Activated naive CD4-positive, alpha-beta T cell treated with anti-CD3 and anti-CD28 coated beads for 36 hours (primary cell): ENCODE results near the gene RANBP3L. TPM values are rescaled to one million over a fixed set of nuclear protein-coding genes. Genes with fewer than 3 reads are reported as not detected.
"Not testable (repeated sequence)": the region's sequence is repeated elsewhere in the genome, so short reads cannot be mapped to it uniquely, and the experiment has no call there.

Experiments
- CTCF ChIA-PET: fragments of 350-600 bp; sonication (Branson Sonifier 250); formaldehyde crosslinking; loops from one replicate; lab custom pipeline; 2021; ENCODE audit warnings: antibody characterized with exemption; lab: Charles Lee
- DNase-seq: peaks from one replicate; pipeline ENCODE4 v3.0.0-alpha.2; 2020
- H3K27ac Mint-ChIP-seq: one replicate; pipeline ENCODE4 v1.8.0; 2021; ENCODE audit warnings: mild to moderate bottlenecking, mixed read lengths
- H3K27me3 Mint-ChIP-seq: one replicate; pipeline ENCODE4 v1.8.0; 2021; ENCODE audit warnings: low read depth, mixed read lengths
- H3K36me3 Mint-ChIP-seq: one replicate; pipeline ENCODE4 v1.8.0; 2021; ENCODE audit warnings: low read depth, mixed read lengths
- H3K4me1 Mint-ChIP-seq: one replicate; pipeline ENCODE4 v1.8.0; 2021; ENCODE audit warnings: low read depth, mixed read lengths
- H3K4me3 Mint-ChIP-seq: one replicate; pipeline ENCODE4 v1.8.0; 2021; ENCODE audit warnings: mild to moderate bottlenecking, moderate library complexity, mixed read lengths
- H3K9me3 Mint-ChIP-seq: one replicate; pipeline ENCODE4 v1.8.0; 2021; ENCODE audit warnings: mixed read lengths
- intact Hi-C: fragments of 100-400 bp; cut with micrococcal nuclease; formaldehyde crosslinking; loops from one replicate; pipeline ENCODE4 v1.15.1; 2023
- total RNA-seq, 2 experiments: library from RNA; stranded (reverse); gene quantifications; one replicate each; pipeline ENCODE4 v1.2.3, GENCODE V29; 2021

RANBP3L gene, protein sequence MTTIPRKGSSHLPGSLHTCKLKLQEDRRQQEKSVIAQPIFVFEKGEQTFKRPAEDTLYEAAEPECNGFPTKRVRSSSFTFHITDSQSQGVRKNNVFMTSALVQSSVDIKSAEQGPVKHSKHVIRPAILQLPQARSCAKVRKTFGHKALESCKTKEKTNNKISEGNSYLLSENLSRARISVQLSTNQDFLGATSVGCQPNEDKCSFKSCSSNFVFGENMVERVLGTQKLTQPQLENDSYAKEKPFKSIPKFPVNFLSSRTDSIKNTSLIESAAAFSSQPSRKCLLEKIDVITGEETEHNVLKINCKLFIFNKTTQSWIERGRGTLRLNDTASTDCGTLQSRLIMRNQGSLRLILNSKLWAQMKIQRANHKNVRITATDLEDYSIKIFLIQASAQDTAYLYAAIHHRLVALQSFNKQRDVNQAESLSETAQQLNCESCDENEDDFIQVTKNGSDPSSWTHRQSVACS
- total RNA-seq: under 1 TPM in 1 of 2 experiments, not detected in 1; 0.10 TPM

DNA sequence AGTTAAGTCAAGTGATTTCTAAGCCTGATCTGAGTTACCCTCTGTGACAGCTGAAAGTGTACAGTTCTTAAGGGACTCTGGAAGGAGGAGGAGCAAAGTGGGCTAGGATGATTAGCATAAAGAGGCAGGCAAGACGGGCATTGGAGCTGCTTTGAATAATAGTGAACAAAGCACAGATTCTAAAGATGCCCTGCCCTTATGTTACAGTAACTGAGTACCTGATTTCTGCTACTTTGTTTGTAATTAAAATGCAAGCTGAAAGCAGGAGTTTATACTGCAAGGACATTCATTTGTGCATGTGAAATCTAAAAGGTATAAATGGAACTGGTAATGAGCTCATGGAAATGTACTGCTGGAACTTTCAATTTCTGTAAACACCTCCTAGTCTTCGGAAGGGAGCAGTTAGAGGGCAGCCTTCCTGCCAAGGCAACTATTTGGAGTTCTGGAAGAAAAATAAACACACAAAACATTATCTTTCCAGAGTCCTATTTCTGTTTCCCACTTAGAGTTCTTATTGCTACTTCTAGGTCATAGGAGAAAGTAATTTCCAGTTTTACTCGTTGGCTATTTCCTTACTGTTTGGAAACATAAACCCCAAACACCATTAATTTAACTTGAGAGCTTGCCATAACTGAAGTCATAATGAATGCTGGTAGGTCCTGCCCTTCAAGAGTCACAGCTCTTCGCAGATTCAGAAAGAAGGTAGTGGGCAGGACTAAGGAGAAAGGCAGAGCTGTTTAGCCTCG lies at the start of gene RANBP3L:
Gene RANBP3L (minus strand): TSS at position 45 of the 746 bp plus-strand sequence. CDS start 486 bp downstream, outside the sequence.
- Mint-ChIP-seq H3K4me1 (peaks cover 19% of the 10 kb centered on the region), H3K27ac (no peak within 1 kb of the TSS), H3K36me3 (no peaks in the 10 kb centered on the region), H3K4me3 (no peak within 1 kb of the TSS), H3K9me3 (no peaks in the 10 kb centered on the region), H3K27me3 (peaks cover 3% of the 10 kb centered on the region)
- intact Hi-C loops: loop anchor here (1.0 kb wide), 1 partner anchor 60 kb away; no protein-coding TSS in a partner anchor
- DNase-seq: no peak
- CTCF ChIA-PET: interaction anchor here (0.6 to 1.6 kb wide), 6 partner anchors 29 to 444 kb away, joined by 3 to 8 read pairs (median 3); no protein-coding TSS in a partner anchor

DNA sequence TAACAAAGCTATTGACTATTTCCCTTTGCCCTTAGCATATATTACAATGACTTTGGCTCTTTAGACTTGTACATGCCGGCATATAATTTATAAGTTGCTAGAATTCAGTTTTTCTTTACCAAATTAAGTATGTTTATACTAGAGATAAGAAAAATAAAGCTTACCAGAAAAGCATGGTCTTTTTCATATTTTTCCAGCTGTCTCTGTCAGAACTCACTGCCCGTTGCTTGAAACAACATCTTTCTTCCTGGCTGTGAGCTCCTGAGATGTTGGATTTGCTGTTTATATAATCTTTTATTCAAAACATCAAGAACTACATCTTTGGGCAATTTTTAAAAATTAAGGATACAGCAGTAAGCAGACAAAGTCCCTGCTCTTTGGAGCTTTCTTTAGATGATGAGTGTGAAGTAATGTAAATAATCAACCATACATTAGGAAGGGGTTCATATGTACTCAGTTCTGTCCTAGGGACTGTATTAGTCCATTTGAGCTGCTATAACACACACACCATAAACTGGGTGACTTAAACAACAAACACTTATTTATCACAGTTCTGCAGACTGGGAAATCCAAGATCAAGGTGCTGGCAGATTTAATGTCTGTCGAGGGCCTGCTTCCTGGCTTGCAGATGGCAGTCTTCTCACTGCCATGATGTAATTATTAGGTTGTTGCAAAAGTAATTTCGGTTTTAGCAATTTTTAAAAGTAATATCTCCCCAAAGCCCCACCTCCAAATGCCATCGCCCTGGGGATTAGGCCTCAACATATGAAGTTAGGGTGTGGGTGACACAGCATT lies 45.4 kb upstream of the RANBP3L start:
- no peaks in the 10 kb centered on the region for H3K9me3 Mint-ChIP-seq
- DNase-seq: no peak
- no peaks in the 10 kb centered on the region for H3K36me3 Mint-ChIP-seq
- no peak overlapping the region for H3K4me3 Mint-ChIP-seq
- peaks cover 6% of the 10 kb centered on the region for H3K27me3 Mint-ChIP-seq
- no peaks in the 10 kb centered on the region for H3K4me1 Mint-ChIP-seq
- no peak overlapping the region for H3K27ac Mint-ChIP-seq
- CTCF ChIA-PET: interaction anchor here (0.6 to 0.8 kb wide), 2 partner anchors 68 kb away, joined by 3 to 9 read pairs; no protein-coding TSS in a partner anchor
- intact Hi-C loops: no loop called here

DNA sequence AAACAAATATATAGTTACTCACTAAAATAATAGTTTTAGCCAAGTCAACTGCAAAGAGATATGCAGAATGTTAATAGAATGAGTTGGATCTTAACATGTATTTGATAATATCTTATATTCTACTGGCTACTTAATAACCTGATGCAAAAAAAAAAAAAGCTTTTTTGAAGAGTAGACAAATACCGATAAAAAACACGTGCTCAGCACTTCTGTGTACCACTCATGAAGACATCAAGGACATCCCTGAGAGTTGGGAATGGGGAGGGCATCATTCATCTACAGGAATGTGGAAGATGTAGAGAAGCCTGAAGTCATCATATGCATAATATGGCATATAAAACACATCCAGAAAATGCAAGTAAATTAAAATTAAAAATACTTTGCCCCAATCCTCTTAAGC lies 43.2 kb upstream of the RANBP3L start:
- H3K4me1 Mint-ChIP-seq: no peaks in the 10 kb centered on the region
- H3K27me3 Mint-ChIP-seq: peaks cover 14% of the 10 kb centered on the region
- no peak for DNase-seq
- H3K4me3 Mint-ChIP-seq: no peak overlapping the region
- no peaks in the 10 kb centered on the region for H3K36me3 Mint-ChIP-seq
- no peak overlapping the region for H3K27ac Mint-ChIP-seq
- CTCF ChIA-PET: no interaction called here
- intact Hi-C loops: no loop called here
- peaks cover 5% of the 10 kb centered on the region for H3K9me3 Mint-ChIP-seq

DNA sequence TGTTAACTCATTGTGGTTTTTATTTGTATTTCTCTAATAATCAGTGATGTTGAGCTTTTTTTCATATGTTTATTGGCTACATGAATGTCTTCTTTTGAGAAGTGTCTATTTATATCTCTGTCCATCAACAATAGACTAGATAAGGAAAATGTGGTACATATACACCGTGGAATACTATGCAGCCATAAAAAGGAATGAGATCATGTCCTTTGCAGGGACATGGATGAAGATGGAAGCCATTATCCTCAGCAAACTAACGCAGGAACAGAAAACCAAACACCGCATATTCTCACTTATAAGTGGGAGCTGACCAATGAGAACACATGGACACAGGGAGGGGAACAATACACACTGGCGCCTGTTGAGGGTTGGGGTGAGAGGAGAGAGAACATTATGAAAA lies 40.0 kb upstream of the RANBP3L start:
- intact Hi-C loops, H3K27ac Mint-ChIP-seq, H3K36me3 Mint-ChIP-seq, H3K4me3 Mint-ChIP-seq, CTCF ChIA-PET, DNase-seq, H3K9me3 Mint-ChIP-seq, H3K4me1 Mint-ChIP-seq: not testable (repeated sequence)
- H3K27me3 Mint-ChIP-seq: peaks cover 20% of the 10 kb centered on the region

DNA sequence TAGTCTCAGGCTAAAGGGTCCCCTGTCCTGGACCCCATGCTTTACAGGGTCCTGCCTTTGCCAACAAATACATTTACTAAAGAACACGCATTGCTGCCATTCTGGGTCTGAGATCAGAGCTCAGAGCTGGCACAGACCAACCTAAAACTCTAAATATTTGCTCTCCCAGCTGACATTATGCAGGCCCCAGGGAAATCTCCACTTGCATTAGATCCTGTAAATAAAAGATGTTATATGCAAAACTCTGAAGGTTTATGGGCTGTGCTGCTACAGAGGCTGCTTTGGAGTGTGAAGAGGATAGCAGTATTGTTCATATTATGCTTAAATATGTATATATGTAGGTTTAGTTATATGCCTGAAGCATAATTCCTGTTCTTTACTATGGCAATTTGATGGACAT lies 35.9 kb upstream of the RANBP3L start:
- Mint-ChIP-seq H3K36me3 (no peaks in the 10 kb centered on the region), H3K27me3 (peaks cover 18% of the 10 kb centered on the region), H3K27ac (no peak overlapping the region), H3K9me3 (peaks cover 5% of the 10 kb centered on the region), H3K4me1 (no peaks in the 10 kb centered on the region), H3K4me3 (no peak overlapping the region)
- intact Hi-C loops: no loop called here
- CTCF ChIA-PET: interaction anchor here (0.6 kb wide), 1 partner anchor 82 kb away, joined by 3 read pairs; no protein-coding TSS in a partner anchor
- DNase-seq: no peak

DNA sequence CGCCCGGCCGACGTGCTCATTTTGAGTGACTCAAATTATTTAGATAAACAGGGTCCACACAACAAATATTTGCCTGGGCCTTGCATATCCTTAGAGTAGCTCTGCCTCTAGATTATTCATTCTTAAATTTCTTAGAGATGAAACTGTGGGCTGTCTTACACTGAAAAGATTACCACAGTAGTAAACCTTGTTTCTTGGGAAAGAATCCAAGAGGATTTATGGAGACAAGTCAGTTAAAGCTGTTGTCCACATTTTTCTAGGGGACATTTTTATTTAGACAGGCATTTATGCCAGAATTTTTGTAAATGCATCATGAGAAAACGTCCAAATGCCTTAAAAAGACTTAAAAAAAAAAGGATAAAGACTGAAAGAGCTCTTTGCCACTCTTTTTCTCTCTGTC lies 32.6 kb upstream of the RANBP3L start:
- Mint-ChIP-seq H3K27me3 (peaks cover 7% of the 10 kb centered on the region), H3K4me1 (no peaks in the 10 kb centered on the region), H3K9me3 (no peaks in the 10 kb centered on the region), H3K27ac (no peak overlapping the region), H3K36me3 (no peaks in the 10 kb centered on the region), H3K4me3 (no peak overlapping the region)
- no peak for DNase-seq
- intact Hi-C loops: no loop called here
- CTCF ChIA-PET: interaction anchor here (0.6 kb wide), 1 partner anchor 90 kb away, joined by 3 read pairs; no protein-coding TSS in a partner anchor

DNA sequence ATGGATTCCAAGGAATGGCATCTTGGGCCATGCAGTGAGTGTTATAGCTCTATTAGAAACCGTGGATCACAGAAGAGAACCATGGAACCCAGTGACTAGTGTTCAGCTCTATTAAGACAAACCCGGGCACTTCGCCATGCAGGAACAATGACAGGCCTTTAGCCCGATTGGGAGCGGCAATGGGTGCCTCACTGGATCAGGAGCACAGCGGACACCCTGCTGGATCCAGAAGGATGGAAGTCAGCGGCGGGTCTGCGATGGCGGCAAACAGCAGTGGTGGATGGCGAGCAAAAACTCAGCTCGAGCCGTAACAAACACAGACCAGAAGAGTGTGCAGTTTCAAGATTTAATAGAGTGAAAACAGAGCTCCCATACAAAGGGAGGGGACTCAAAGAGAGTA lies 31.0 kb upstream of the RANBP3L start:
- H3K27me3 Mint-ChIP-seq, H3K4me3 Mint-ChIP-seq, H3K9me3 Mint-ChIP-seq, H3K36me3 Mint-ChIP-seq, H3K27ac Mint-ChIP-seq, intact Hi-C loops, DNase-seq, CTCF ChIA-PET, H3K4me1 Mint-ChIP-seq: not testable (repeated sequence)

DNA sequence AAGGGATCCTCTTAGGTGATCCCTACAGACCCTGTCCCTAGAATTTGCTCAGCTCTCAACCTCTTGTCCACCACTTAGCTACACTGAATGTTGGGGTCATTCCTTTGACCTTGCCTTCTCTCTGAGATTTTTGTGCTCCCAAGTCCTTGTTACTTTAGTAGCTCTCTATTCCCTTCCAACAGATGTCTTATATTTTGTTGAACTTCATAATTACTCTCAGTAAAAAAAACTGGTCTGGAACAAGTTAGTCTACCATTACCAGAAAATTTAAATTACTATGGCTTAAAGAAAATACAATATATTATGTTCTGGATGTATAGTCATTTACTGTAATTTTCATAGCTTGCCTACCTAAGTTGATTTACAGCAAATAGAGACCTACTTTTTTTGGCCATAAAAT lies 23.5 kb upstream of the RANBP3L start:
- intact Hi-C loops: no loop called here
- DNase-seq: no peak
- CTCF ChIA-PET: no interaction called here
- H3K27me3 Mint-ChIP-seq: peaks cover 6% of the 10 kb centered on the region
- no peaks in the 10 kb centered on the region for H3K9me3 Mint-ChIP-seq
- no peaks in the 10 kb centered on the region for H3K36me3 Mint-ChIP-seq
- H3K4me1 Mint-ChIP-seq: no peaks in the 10 kb centered on the region
- H3K4me3 Mint-ChIP-seq: no peak overlapping the region
- no peak overlapping the region for H3K27ac Mint-ChIP-seq

DNA sequence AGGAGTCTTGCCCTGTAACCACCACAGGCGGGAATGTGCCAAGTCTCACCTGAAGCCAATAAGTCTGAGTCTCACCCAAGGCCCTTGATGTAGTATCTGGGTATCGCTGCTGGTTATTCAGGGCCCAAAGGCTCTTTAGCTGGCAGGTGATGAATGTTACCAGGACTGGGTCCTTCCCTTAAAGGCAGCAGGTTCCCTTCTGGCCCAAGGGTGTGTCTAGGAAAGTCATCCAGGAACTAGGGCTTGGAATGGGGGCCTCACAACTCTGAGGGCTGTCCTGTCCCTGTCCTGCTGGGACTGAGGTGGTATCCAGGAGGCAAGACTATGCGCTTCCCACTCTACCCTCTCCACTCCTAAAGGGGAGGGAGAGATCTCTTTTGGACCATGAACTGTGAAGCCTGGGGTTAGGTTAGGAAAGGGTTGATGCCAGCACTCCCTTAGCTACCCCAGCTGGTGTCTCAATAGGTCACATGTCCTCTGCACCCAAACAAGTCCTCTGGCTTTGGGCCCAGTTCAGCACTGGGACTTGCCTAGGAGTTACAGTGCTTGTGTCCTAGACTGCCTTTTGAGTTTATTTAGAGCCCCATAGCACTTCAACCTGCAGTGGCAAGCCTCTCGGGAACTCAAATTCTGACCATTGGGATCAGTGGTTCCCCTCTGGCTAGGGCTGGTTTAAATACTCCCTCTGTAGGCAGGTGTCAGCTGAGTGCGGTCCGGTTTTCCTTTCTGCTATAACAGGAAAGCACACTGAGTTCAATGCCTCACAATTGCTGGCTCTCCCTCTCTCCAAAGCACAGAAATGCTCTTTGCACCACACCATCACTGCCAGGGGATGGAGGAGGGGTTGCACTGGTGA lies 22.5 kb upstream of the RANBP3L start:
- Mint-ChIP-seq H3K4me1 (no peaks in the 10 kb centered on the region), H3K27me3 (peaks cover 9% of the 10 kb centered on the region), H3K36me3 (no peaks in the 10 kb centered on the region), H3K27ac (no peak overlapping the region), H3K4me3 (no peak overlapping the region), H3K9me3 (no peaks in the 10 kb centered on the region)
- CTCF ChIA-PET: interaction anchor here (0.7 kb wide), 1 partner anchor 248 kb away, joined by 4 read pairs; no protein-coding TSS in a partner anchor
- DNase-seq: no peak
- intact Hi-C loops: no loop called here

DNA sequence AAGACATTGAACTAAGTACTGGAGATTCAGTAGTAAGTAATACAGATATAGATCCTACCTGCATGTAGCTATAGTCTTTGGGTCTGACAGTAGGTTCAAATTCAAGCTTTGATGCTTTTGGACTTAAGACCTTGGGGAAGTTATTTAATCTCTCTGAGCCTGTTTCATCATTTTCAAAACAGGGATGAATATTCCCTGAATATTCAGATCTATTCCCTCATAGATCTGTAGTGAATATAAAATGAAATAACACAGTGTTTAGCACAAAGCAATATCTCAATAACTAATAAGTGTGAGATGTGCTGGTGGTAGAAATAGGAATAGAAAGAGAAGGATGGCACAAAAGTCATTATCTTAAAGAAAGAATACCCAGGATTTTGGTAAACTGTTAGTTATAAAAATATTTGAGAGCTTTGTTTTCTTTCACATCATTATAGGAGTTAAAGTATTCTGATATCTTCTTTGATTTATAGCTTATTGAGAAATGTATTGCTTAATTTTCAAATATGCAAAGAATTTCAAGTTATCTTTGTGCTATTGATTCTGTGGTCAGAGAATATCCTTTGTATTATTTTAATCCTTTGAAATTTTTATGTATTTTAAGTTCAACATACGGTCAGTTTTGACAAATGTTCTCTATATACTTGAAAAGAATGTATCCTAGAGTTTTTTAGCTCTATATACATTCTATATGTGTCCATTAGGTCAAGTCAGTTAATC lies 11.4 kb upstream of the RANBP3L start:
- DNase-seq: no peak
- Mint-ChIP-seq H3K36me3 (no peaks in the 10 kb centered on the region), H3K27me3 (peaks cover 12% of the 10 kb centered on the region), H3K27ac (no peak overlapping the region), H3K4me1 (no peaks in the 10 kb centered on the region), H3K9me3 (no peaks in the 10 kb centered on the region), H3K4me3 (no peak overlapping the region)
- intact Hi-C loops: no loop called here
- CTCF ChIA-PET: interaction anchor here (0.8 kb wide), 1 partner anchor 236 kb away, joined by 3 read pairs; no protein-coding TSS in a partner anchor

DNA sequence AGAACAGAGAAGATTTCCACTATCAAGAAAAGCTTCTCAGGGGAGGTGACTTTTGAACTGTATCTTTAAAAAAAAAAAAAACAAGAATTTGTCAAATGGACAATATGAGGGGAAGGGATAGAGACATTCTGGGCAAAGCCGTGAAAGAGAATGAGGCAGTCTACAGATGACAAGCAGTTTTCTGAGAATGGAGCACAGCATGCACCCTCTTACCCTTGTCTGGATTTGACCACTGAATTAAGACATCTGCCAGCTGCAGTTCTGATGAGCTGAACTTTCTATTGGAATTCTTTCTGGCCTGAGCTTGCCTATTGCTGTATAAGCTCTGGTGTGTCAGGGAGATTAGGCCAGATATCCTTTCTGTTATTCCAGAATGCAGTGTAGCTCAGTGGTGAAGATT lies 10.3 kb upstream of the RANBP3L start:
- Mint-ChIP-seq H3K27me3 (peaks cover 14% of the 10 kb centered on the region), H3K9me3 (no peaks in the 10 kb centered on the region), H3K4me1 (no peaks in the 10 kb centered on the region), H3K4me3 (no peak overlapping the region), H3K27ac (no peak overlapping the region), H3K36me3 (no peaks in the 10 kb centered on the region)
- intact Hi-C loops: no loop called here
- DNase-seq: no peak
- CTCF ChIA-PET: no interaction called here
